Inflammatory macrophage treated with lipopolysaccharide for 4 hours (primary cell): ENCODE measurements around the gene OR5V1.
"Not testable (repeated sequence)": the region's sequence is repeated elsewhere in the genome, so short reads cannot be mapped to it uniquely, and the experiment has no call there.

Source experiments
- DNase-seq: peaks from one replicate; pipeline ENCODE4 v3.0.0-alpha.2; 2020

OR5V1 gene

DNA sequence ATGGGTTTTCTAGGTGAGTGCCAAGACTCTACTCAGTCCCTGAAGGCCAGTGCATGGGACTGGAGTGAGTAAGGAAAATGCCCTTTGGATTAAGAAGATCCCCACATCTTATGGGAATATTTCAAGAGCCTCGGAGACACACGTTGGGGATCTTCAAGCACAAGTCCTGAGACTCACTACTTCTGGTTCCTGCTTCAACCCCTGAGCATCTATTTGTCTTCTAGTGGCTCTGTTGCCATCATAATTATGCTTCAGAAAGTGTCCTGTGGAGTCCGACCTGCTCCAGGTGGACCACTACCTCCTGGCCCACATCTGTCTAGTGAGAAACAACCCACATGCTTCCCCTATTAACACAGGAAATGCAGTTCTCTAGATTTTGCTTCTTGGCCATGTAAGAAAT lies at the start of gene OR5V1:
Gene OR5V1 (minus strand): TSS at position 101 of the 400 bp plus-strand sequence. CDS start 12,670 bp downstream, outside the sequence.
- DNase-seq: no peak

DNA sequence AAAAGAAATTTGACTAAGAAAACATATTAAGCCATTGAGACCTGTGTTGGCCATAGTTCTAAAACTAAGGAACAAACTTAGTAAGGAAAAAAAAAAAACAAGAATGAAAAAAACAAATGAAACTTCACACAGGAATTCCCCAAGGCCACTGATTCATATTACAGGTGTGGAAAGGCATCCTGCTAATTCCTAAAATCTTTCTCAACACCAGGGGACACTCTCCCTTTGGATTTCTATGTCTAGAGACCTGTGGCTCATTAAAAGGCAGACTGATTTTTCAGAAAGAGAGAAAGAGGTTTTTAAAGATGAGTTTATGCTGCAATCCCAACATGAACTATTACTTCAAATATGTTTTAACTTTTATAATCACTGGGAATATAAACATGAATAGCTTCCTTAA lies 45.9 kb upstream of the OR5V1 start, which contains the start of gene OR12D1:
Gene OR12D1 (plus strand): TSS at position 341 of the 400 bp plus-strand sequence.
- no peak for DNase-seq

DNA sequence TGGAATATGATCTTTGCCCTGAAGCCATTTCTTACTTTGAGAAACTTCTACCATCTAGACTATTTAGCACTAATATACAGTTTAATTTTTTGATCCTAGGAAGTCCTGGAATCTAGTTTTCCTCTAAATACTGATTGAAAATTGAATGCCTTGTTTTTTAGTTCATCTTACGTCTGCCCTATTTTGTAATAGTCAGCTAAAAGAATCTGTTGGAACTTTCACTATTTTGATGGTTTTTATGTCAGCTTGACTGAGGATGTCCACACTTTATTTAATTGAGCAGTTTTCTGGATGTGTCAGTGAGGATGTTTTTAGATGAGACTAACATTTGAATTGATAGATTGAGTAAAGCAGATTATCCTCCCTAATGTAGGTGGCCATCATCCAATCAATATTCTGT lies 35.1 kb upstream of the OR5V1 start:
- DNase-seq: no peak

DNA sequence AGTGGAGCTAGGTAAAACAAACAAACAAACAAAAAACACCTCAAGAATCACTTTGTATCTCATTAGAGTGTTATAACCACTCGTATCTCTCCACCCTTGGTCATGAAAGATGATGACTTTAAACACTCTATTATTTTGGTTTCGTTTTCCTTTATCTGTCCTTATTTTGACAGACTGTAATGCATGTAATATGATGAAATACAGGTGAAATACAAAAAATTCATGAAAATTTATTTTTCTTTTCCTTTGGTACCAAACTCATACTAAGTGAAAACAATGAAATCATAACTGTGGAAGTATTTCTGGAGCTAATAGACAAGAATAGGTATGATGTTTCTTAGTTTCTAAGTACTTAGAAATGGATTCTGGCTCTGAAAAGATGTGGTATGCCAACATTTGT lies 30.9 kb upstream of the OR5V1 start:
- no peak for DNase-seq

DNA sequence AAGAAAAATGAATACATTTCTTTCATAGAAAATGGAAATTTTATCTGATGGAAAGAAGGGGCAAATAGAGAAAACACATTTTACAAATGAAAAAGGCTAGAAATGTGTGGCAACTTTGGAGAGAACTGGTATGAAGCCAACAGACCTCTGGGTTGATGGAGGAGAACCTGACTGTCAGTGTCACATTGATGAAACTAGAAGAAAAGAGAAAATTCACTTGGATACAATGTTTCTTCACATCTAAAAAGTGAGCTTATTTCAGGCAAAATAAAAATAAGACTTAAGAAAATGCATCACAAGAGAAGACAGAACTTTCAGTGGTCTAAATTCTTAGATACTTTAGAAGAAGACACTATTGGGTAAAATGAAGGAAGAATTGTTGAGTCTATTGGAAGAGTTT lies 26.7 kb upstream of the OR5V1 start, which contains the start of gene OR12D2:
Gene OR12D2 (plus strand): TSS at position 301 of the 400 bp plus-strand sequence. CDS start 1,069 bp downstream, outside the sequence.
- DNase-seq: no peak

DNA sequence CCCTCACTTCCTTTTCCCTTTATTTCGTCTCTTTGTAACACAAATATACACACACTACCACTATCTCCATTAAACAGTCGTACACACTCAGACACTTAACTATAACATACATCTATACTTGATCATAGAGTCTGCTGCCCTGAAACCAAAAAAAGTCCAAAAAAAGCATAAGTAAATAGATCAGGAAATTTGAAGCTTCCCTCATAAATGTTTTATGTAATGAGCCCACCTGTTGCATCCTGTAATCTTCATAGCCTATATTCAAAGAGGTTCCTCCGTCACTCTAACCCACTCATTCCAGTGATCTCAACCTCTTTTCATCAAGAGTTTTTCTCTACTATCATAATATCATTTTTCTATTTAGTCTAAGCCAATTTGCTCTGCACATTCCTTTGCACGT lies 19.9 kb upstream of the OR5V1 start:
- no peak for DNase-seq

DNA sequence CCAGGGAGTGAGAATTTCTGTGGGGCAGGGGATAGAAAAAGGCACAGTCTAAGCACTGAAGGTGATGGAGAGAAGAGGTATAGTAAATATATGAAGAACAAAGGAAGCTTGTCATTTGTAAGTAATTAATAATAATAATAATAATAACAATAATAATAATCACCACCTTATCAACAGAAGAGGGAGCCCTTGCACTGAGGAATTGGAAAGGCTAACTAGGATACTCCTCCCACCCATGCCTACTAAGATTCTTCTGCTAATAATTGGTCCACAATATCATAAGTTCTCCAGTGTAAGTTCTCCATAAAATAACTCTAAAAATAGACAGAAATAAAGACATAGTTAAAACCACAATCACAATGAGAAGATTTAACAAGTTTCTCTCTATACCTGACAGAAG lies 7.3 kb upstream of the OR5V1 start:
- DNase-seq: peak; percentile 8

DNA sequence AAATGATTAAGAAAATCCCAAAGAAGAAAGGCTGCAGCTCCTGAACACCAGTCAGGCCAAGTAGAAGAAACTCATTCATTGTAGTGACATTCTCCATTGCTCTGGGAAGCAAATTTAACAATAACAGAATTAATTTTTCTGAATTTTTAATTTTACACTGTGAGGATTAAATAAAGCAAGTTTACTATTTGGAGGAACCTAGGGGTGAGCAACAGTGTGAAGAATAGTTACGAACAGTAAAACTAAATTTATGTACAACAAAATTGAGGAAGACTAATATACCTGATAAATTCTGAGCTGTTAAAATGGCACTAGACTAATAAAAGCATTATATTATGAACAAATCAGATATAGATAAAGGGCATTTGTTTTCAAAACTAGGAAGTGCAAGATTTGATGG lies 6.5 kb upstream of the OR5V1 start, which contains the start of gene OR12D3:
Gene OR12D3 (minus strand): TSS at position 101 of the 400 bp plus-strand sequence. CDS start 4 bp downstream, at position 97.
- no peak for DNase-seq

DNA sequence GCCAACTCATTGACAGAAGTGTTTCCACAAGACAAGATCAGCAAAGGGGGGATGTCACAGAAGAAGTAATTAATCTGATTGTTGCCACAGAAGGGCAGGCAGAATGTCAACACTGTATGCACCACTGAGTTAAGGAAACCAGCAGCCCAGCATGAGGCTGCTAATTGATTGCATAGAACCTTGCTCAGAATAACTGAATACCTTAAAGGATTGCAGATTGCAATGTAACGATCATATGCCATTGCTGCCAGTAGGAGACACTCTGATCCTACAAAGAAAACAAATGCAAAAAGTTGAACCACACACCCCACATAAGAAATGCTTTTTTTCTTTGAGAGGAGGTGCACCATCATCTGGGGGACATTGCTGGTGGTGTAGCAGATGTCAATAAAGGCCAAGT lies 13.1 kb downstream of the OR5V1 start:
- DNase-seq: no peak

DNA sequence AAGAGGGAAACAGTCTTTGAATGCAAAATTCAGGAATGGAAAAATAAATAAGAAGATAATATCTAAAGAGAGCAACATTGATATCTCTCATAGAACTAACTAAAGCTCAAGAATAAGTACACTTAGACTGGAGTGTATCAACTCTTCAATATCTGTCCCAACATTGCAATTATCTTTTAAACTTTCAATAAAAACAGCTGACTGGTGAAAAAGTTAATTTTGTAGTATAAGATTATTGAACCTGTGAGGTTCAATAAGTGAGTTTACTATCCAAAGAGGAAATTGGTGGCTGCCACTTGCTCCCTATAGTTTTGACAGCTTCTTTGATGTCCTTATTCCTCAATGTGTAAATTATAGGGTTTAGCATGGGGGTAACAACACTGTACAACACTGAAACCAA lies 13.7 kb downstream of the OR5V1 start:
- DNase-seq: no peak

DNA sequence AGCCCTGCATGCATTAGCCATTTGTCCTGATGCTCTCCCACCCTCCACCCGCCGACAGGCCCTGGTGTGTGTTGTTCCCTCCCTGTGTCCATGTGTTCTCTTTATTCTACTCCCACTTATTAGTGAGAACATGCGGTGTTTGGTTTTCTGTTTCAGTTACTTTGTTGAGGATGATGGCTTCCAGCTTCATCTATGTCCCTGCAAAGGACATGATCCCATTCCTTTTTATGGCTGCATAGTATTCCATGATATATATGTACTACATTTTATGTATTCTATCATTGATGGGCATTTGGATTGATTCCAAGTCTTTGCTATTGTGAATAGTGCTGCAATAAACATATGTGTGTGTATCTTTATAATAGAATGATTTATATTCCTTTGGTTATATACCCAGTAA lies 19.3 kb downstream of the OR5V1 start:
- DNase-seq: not testable (repeated sequence)

DNA sequence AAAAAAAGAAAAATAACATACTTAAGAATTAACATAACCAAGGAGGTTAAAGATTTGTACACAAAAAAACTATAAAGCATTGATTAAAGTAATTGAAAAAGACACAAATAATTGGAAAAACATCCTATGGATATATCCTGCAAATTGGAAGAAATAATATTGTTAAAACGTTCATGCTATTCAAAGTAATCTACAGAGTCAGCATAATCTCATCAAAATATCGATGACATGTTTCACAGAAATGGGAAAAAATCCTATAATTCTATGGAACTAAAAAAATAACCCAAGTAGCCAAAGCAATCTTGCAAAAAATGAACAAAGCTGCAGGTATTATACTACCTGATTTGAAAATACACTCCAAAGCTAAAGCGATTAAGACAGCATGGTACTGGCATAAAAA lies 23.3 kb downstream of the OR5V1 start:
- DNase-seq: no peak

DNA sequence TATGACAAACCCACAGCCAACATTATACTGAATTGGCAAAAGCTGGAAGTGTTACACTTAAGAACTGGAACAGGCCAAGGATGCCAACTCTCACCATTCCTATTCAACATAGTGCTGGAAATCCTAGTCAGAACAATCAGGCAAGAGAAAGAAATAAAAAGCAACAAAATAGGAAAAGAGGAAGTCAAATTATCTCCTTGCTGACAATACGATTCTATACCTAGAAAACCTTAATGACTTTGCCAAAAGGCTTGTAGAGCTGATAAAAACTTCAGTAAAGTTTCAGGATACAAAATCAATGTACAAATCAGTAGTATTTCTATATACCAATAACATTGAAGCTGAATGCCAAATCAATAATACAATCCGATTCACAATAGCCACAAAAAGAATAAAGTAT lies 32.4 kb downstream of the OR5V1 start:
- DNase-seq: no peak

DNA sequence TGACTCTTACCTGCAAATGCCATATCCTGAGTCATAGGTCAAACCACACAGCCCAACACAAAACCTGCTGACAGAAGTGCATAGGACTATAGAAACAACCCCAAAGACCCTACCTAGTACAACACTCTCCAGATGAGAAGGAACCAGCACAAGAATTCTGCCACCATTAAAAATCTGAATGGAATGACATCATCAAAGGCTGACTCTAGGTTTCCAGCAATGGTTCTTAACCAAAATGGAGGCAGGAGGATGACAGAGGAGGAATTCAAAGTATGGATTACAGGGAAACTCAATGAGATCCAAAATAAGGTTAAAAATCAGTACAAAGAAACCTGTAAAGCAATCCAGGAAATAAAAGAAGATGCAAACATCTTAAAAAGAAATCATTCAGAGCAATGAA lies 36.0 kb downstream of the OR5V1 start:
- no peak for DNase-seq

DNA sequence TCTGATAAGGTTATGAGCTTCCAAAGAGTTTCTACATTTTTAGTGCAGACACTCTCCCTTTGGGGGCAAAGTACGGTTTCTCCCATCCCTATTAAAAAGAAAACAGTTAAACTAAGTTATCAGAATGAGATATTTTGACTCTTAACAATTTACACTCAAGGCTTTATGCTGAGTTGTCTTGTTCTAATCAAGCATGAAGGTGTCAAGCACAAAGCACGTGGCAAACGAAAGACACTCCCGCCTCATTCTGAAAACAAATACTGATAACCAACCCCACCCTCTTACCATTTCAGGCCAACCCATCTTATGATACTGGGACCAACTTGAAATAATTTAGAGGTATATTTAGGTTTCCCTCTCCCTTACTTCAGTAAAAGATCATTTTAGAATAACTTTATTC lies 42.9 kb downstream of the OR5V1 start:
- no peak for DNase-seq

DNA sequence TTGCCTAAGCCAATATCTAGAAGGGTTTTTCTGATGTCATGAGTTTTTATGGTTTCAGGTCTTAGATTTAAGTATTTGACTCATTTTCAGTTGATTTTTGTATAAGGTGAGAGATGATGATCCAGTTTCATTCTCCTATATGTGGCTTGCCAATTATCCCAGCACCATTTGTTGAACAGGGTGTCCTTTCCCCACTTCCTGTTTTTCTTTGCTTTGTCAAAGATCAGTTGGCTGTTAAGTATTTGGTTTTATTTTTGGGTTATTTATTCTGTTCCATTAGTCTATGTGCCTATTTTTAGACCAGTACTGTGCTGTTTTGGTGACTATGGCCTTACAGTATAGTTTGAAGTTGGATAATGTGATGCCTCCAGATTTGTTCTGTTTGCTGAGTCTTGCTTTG lies 45.3 kb downstream of the OR5V1 start:
- not testable (repeated sequence) for DNase-seq

DNA sequence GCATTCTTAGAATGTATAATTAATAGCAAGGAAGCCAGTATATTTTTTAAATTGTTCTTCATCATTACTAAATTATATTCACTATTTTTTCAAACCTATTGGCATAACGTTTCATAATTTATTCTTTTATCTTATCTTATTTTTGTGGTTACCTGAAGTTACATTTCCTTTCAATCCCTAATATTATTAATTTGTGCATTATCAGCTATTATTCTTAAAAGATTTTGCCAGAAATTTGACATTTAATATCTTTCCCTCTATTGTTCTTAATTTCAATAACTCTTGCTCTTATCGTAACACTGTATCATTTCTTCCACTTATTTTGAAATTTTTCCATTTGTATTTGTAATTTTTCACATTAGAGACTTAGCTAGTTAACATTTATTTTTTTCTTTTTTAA lies 48.7 kb downstream of the OR5V1 start:
- DNase-seq: no peak
